Measurements from ENCODE around the gene CNPY1. TPM values are rescaled to one million over a fixed set of nuclear protein-coding genes. Genes with fewer than 3 reads are reported as not detected.

Gene CNPY1
- total and polyA plus RNA-seq, 4 donors = not detected

- Histone ChIP-seq H3K9me3 (ENCODE audit: control insufficient read depth in 4 of 4, low read length in 3 of 4) (no peaks in the 10 kb centered on the region), H3K36me3 (ENCODE audit: control insufficient read depth in 4 of 4, insufficient read depth in 3 of 4, low read depth in 1 of 4, low read length in 3 of 4) (no peaks in the 10 kb centered on the region), H3K9ac (ENCODE audit: low read depth in 1 of 2, low read length in 2 of 2) (no peak overlapping the region), H3K27ac (ENCODE audit: low read depth in 1 of 2, low read length in 2 of 2) (no peak overlapping the region), H3K27me3 (ENCODE audit: control insufficient read depth in 4 of 4, insufficient read depth in 4 of 4, low read length in 3 of 4) (no peaks in the 10 kb centered on the region), H3K4me1 (ENCODE audit: control insufficient read depth in 4 of 4, insufficient read depth in 4 of 4, low read length in 3 of 4) (peaks cover 0 to 21% (median 7%) of the 10 kb centered on the region in 4 donors), H3K4me3 (ENCODE audit: low read depth in 1 of 3, low read length in 3 of 3) (no peak overlapping the region)
- 95% methylated on average over 10 of the region's 10 CpGs for WGBS
- DNase-seq (ENCODE audit: low spot score) = no peak
- TF ChIP-seq SP1 (IDR thresholded peaks at IDR 0.05) (no peak), JUND (IDR thresholded peaks at IDR 0.05) (no peak), EGR1 (IDR thresholded peaks at IDR 0.05; ENCODE audit: low read depth in 2 of 2) (no peak), HNF4G (IDR thresholded peaks at IDR 0.05) (no peak), HNF4A (conservative IDR thresholded peaks at IDR 0.05) (no peak), CTCF (IDR thresholded peaks at IDR 0.05; ENCODE audit: low read depth, low read length, missing input control) (no peak), RAD21 (IDR thresholded peaks at IDR 0.05) (no peak), MAX (IDR thresholded peaks at IDR 0.05) (no peak), TAF1 (conservative IDR thresholded peaks at IDR 0.05) (no peak), NR2F2 (IDR thresholded peaks at IDR 0.05) (no peak), REST (IDR thresholded peaks at IDR 0.05) (no peak), ATF3 (IDR thresholded peaks at IDR 0.05) (no peak), FOXA1 (IDR thresholded peaks at IDR 0.05) (no peak), ZBTB33 (IDR thresholded peaks at IDR 0.05) (no peak), FOXA2 (IDR thresholded peaks at IDR 0.05) (no peak), YY1 (IDR thresholded peaks at IDR 0.05) (no peak), GABPA (IDR thresholded peaks at IDR 0.05 in 1 of 2, conservative IDR thresholded peaks at IDR 0.05 in 1 of 2) (no peak), RXRA (IDR thresholded peaks at IDR 0.05) (no peak)
Observed at GRCh38 chr7:155549226-155549625, 2.9 kb upstream of the CNPY1 start.
